Measurements from ENCODE around the gene MPND. TPM values are rescaled to one million over a fixed set of nuclear protein-coding genes. Genes with fewer than 3 reads are reported as not detected.

Gene MPND
- total RNA-seq, 4 donors from 2014 or later, result 8.3 to 26.1 (median 20.8) TPM

DNA sequence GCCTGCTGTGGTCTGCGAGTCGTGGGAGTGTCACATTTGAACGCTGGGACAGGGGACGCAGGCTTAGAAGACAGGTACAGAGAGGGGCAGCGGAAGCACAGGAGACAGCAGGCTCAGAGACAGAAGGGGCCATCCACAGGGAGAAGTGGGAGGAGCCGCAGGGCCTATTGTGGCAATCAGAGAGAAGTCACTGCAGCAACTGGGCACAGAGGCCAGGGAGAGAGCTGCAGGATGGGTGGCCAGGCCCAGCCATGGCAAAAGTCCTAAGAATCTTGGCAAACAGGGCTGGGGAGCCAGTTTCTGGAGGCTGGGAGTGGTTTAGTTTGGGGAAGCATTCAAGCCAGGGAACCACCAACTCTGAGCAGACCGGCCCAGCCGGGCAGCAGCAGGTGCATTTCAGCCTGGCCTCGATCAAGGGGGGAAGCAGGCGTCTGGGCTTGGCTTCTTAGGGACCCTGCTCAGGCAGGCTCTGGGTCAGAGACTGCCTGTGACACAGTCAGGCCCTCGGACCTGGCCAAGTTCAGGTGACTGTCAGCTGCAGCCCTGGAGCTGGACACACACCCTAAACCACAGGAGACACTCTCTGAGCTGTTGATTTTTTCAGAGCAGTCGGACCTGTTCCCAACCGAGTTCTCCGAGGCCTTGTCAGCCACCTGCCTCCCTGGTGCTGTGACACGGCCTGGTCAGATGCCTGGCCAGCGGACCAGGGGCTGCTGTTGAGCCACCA is 45.1 kb downstream of the MPND start:
- Histone ChIP-seq H3K4me3 (no peak overlapping the region), H3K4me1 (peaks cover 0 to 56% (median 12%) of the 10 kb centered on the region in 4 donors), H3K27ac (peak overlapping the region in 1 of 4 donors; percentile 85), H3K36me3 (peaks cover 0 to 25% (median 0%) of the 10 kb centered on the region in 3 donors), H3K27me3 (no peaks in the 10 kb centered on the region), H3K9me3 (no peaks in the 10 kb centered on the region)
- DNase-seq, result no peak
- no peak for TF ChIP-seq POLR2A (IDR thresholded peaks at IDR 0.05)
- TF ChIP-seq, protein P1, sequence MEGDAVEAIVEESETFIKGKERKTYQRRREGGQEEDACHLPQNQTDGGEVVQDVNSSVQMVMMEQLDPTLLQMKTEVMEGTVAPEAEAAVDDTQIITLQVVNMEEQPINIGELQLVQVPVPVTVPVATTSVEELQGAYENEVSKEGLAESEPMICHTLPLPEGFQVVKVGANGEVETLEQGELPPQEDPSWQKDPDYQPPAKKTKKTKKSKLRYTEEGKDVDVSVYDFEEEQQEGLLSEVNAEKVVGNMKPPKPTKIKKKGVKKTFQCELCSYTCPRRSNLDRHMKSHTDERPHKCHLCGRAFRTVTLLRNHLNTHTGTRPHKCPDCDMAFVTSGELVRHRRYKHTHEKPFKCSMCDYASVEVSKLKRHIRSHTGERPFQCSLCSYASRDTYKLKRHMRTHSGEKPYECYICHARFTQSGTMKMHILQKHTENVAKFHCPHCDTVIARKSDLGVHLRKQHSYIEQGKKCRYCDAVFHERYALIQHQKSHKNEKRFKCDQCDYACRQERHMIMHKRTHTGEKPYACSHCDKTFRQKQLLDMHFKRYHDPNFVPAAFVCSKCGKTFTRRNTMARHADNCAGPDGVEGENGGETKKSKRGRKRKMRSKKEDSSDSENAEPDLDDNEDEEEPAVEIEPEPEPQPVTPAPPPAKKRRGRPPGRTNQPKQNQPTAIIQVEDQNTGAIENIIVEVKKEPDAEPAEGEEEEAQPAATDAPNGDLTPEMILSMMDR (IDR thresholded peaks at IDR 0.05), result no peak

DNA sequence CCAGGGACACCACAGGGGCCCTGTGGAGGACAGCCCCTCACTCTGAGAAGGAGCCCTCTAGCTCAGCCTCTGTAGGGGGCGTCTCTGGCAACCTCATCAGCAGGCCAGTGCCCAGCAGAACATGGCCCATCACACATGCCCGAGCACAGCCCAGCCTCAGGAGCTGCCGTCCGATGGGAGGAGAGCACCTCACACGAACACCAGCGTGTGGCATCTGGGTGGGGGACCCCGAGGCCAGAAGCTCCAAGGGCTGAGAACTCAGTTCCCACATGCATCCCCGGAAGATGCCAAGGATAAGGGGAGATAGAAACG is 45.7 kb downstream of the MPND start:
- Histone ChIP-seq H3K9me3 (no peaks in the 10 kb centered on the region), H3K36me3 (peaks cover 0 to 20% (median 0%) of the 10 kb centered on the region in 3 donors), H3K27me3 (no peaks in the 10 kb centered on the region), H3K4me3 (no peak overlapping the region), H3K4me1 (peaks cover 0 to 60% (median 13%) of the 10 kb centered on the region in 4 donors), H3K27ac (peak overlapping the region in 1 of 4 donors; percentile 85)
- DNase-seq, result no peak
- TF ChIP-seq, protein P1 (IDR thresholded peaks at IDR 0.05), result no peak
- TF ChIP-seq POLR2A (IDR thresholded peaks at IDR 0.05), result no peak

DNA sequence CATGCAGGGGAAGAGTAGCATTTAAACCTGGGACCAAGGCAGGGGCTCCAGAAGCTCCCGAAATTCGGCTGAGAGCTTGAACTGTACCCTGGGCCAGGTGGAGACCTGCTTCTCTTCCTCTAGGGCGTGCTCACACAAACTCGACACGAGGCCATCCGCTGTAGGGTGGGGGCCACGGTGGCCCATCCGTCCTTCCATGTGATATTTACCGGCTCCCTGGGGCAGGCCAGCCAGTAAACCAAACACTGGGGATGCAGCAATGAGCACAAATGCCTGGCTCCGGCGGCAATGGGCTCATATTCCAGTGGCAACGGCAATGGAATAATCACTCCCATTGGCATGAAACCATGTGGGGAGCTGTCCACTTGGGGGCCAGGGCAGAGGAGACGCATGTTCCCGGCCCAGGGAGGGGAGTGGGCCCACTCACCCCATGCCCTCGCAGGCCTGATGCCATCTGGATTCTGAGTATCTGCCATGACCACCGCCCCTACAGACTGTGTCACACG is 46.2 kb downstream of the MPND start:
- Histone ChIP-seq H3K4me3 (peak overlapping the region in 1 of 4 donors; percentile 33), H3K27me3 (no peaks in the 10 kb centered on the region), H3K27ac (peak overlapping the region; percentile 38 to 85 (median 78)), H3K4me1 (peaks cover 0 to 60% (median 13%) of the 10 kb centered on the region in 4 donors), H3K36me3 (peaks cover 0 to 15% (median 0%) of the 10 kb centered on the region in 3 donors), H3K9me3 (no peaks in the 10 kb centered on the region)
- no peak for DNase-seq
- no peak for TF ChIP-seq POLR2A (IDR thresholded peaks at IDR 0.05)
- TF ChIP-seq, protein P1 (IDR thresholded peaks at IDR 0.05), result no peak

DNA sequence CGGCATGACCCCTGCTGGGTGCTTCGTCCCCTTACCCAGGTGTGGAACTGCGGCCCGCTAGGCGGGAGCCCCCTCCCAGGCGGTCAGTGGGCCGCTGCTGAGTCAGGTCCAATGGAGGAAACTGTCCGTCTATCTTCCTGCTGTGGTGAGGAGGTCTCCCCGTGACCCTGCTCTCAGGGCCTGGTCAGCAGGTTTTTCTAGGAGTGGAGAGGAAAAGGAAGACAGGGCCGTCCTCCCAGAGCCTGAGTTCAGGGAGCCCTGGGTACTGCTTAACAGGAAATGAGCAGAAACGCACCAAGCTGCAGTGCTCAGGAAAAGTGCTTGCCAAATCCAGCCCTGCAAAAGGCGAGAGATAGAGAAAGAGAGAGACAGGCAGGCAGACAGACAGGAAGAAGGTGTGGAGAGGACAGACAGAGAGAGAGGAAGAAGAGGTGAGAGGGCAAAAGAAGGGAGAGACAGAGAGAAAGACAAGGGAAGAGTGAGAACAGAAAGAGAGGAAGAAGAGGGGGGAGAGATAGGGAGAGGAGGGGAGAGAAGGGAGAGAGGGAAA is 46.7 kb downstream of the MPND start:
- TF ChIP-seq, protein P1 (IDR thresholded peaks at IDR 0.05), result no peak
- no peak for TF ChIP-seq POLR2A (IDR thresholded peaks at IDR 0.05)
- H3K36me3 ChIP-seq, result peaks cover 0 to 19% (median 0%) of the 10 kb centered on the region in 3 donors
- H3K27me3 ChIP-seq, result no peaks in the 10 kb centered on the region
- H3K9me3 ChIP-seq, result no peaks in the 10 kb centered on the region
- peak overlapping the region; percentile 38 to 85 (median 78) for H3K27ac ChIP-seq
- H3K4me1 ChIP-seq, result peaks cover 0 to 60% (median 13%) of the 10 kb centered on the region in 4 donors
- peak overlapping the region in 1 of 4 donors; percentile 33 for H3K4me3 ChIP-seq
- DNase-seq, result peak in 1 of 3 donors; percentile 62

DNA sequence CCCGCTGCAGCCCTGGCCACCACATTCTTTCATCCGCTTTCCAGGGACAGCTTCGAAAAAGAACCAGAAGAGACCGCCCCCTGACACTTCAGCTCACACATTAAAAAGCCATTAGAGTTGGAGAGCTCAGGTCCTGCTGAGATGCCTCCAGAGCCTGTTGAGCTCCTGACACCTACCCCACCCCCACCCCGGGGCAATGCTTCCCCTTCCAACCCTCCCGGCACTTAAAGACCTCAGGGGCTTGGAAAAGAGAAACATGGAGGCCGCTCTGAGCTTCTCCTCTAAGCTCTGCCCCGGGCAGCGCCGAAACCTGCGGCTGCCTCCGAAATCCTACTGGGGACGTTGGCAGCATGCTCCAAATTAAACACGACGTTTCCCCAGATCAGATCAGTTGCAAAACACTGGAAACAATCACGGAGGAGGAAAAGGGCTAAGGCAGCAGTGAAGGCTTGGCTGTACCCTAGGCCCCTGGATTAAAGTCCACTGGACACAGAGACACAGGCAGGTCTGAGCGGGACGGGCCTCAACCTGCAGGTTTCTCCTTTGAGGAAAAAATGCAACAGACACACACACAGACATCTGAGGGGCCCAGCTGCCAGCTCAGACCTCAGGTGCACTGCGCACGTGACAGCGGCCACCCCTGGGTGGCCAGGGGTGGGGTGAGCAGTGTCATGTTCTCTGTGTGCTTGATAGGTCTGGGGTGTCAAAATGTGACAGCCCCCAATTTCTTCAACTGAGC is 47.4 kb downstream of the MPND start:
- TF ChIP-seq, protein P1 (IDR thresholded peaks at IDR 0.05), result no peak
- TF ChIP-seq POLR2A (IDR thresholded peaks at IDR 0.05), result no peak
- peaks cover 0 to 54% (median 13%) of the 10 kb centered on the region in 4 donors for H3K4me1 ChIP-seq
- H3K4me3 ChIP-seq, result peak overlapping the region in 2 of 4 donors; percentile 17 to 33
- no peaks in the 10 kb centered on the region for H3K9me3 ChIP-seq
- DNase-seq, result peak in 1 of 3 donors; percentile 80
- H3K27ac ChIP-seq, result peak overlapping the region; percentile 38 to 85 (median 78)
- peaks cover 0 to 19% (median 0%) of the 10 kb centered on the region in 3 donors for H3K36me3 ChIP-seq
- no peaks in the 10 kb centered on the region for H3K27me3 ChIP-seq

All from Peyer's patch (tissue), 4 donors.